ENCODE results near the gene SEC61B. TPM values are rescaled to one million over a fixed set of nuclear protein-coding genes. Genes with fewer than 3 reads are reported as not detected.

SEC61B gene
- total and polyA plus RNA-seq, 10 of the 15 experiments (the other 5 are each of a cell fraction or from before 2014, with no cell fraction given), result 108 to 747 (median 301) TPM

- TF ChIP-seq RFX5 (IDR thresholded peaks at IDR 0.05; ENCODE audit: low read depth, low read length) (no peak), STAT1 (conservative IDR thresholded peaks at IDR 0.05) (peak; percentile 63; the same call in 1 of the 2 replicates), GATAD2B (conservative IDR thresholded peaks at IDR 0.05; ENCODE audit: low read depth) (0 out of 2 replicates have a peak, but pooled peaks have one; percentile 67), EGR1 (IDR thresholded peaks at IDR 0.05; ENCODE audit: borderline replicate concordance in 1 of 2, low read depth in 2 of 2, low read length in 2 of 2) (peak; percentile 55 to 68), MAX (IDR thresholded peaks at IDR 0.05; ENCODE audit: low read depth, low read length) (peak; percentile 85; the same call in 1 of the 2 replicates), CREB1 (IDR thresholded peaks at IDR 0.05; ENCODE audit: low read depth) (peak; percentile 60), KLF5 (IDR thresholded peaks at IDR 0.05; ENCODE audit: partially characterized antibody) (peak; percentile 80)
These were observed at the start of gene SEC61B, which contains the start of gene ALG2 (continued) for GRCh38 chr9:99221621-99222415.

- Histone ChIP-seq H3K9ac (ENCODE audit: control insufficient read depth, insufficient read depth, low read length) (no peak overlapping the region), H3K4me1 (ENCODE audit: control insufficient read depth, insufficient read depth, low read length) (peaks cover 8% of the 10 kb centered on the region), H2AFZ (ENCODE audit: control insufficient read depth, low read depth, low read length) (no peak overlapping the region; the same call in 1 of the 2 replicates), H3K4me2 (ENCODE audit: control insufficient read depth, insufficient read depth) (no peak overlapping the region), H4K20me1 (ENCODE audit: control insufficient read depth, insufficient read depth) (no peaks in the 10 kb centered on the region), H3K4me3 (no peak overlapping the region), H3K36me3 (ENCODE audit: control insufficient read depth in 2 of 2, insufficient read depth in 2 of 2, low read length in 1 of 2) (no peaks in the 10 kb centered on the region), H3K27me3 (replicated peaks in 1 of 2; ENCODE audit: control insufficient read depth in 2 of 2, insufficient read depth in 2 of 2, low read length in 1 of 2) (no peaks in the 10 kb centered on the region), H3K9me3 (replicated peaks; ENCODE audit: control insufficient read depth, insufficient read depth, low read length) (no peaks in the 10 kb centered on the region), H3K27ac (ENCODE audit: control insufficient read depth, insufficient read depth) (no peak overlapping the region), H3K79me2 (ENCODE audit: control insufficient read depth, insufficient read depth, low read length) (no peaks in the 10 kb centered on the region)
- WGBS (ENCODE audit: insufficient coverage, insufficient replicate concordance, low lambda C conversion rate, missing lambda C conversion rate), result 72% methylated on average over 10 of the region's 10 CpGs
- ChIA-PET SMC1A (ENCODE audit: uncharacterized antibody, unreplicated experiment) (interaction anchor here (0.9 to 5.0 kb wide), 8 partner anchors 10 to 92 kb away, joined by 3 to 62 read pairs (median 4); no protein-coding TSS in a partner anchor), RAD21 (ENCODE audit: unreplicated experiment) (interaction anchor here (0.5 to 7.1 kb wide), 4 partner anchors 10 to 72 kb away, joined by 3 to 58 read pairs (median 9); partner anchors contain the start of genes ALG2 and SEC61B), POLR2A (interaction anchor here (2.2 to 2.4 kb wide), 2 partner anchors 10 to 49 kb away, joined by 6 to 10 read pairs; partner anchors contain the start of genes ALG2 and SEC61B), CTCF (interaction anchor here (0.6 to 8.5 kb wide), 7 partner anchors 10 to 340 kb away, joined by 3 to 75 read pairs (median 4); no protein-coding TSS in a partner anchor)
- FAIRE-seq (peak; percentile 65), DNase-seq (ENCODE audit: low read depth, low spot score) (no peak), ATAC-seq (peak; percentile 81)
- in situ Hi-C loops (cut with MboI) (no loop called here), intact Hi-C loops (cut with micrococcal nuclease; ENCODE audit: unreplicated experiment) (no loop called here)
- BruUV-seq (replicated peaks), result no TSS peak
- TF ChIP-seq RAD51 (IDR thresholded peaks at IDR 0.05), result no peak
- no peak for TF ChIP-seq EP300 (IDR thresholded peaks at IDR 0.05; ENCODE audit: borderline replicate concordance in 1 of 2, control insufficient read depth in 1 of 2, low read depth in 2 of 2, low read length in 2 of 2)
- TF ChIP-seq NBN (IDR thresholded peaks at IDR 0.05), result no peak
- TF ChIP-seq STAT3 (IDR thresholded peaks at IDR 0.05; ENCODE audit: low read depth, low read length), result no peak
- TF ChIP-seq HDAC2 (IDR thresholded peaks at IDR 0.05), result no peak
- TF ChIP-seq SKIL (IDR thresholded peaks at IDR 0.05; ENCODE audit: low read depth, poor library complexity, severe bottlenecking), result no peak
- no peak for TF ChIP-seq ZBTB33 (IDR thresholded peaks at IDR 0.05)
These were observed 48.2 kb upstream of the SEC61B start for GRCh38 chr9:99173570-99174504.

All from GM12878 (cell line).